Esophagus squamous epithelium (tissue), 5 donors: ENCODE results near the gene ZNF766. TPM values are rescaled to one million over a fixed set of nuclear protein-coding genes. Genes with fewer than 3 reads are reported as not detected.

ENCODE experiments used
- DNase-seq: peaks from one replicate; lab custom pipeline; 2025; lab: John Stamatoyannopoulos, UW
- H3K27ac ChIP-seq, 4 donors: fragments of 200-600 bp; sonication (generic); one replicate each; pipeline ENCODE4 v1.5.1; 2016 to 2019; ENCODE audit warnings: mild to moderate bottlenecking in 1 of 4
- H3K27me3 ChIP-seq, 4 donors: fragments of 200-600 bp; sonication (generic); 1 replicate in 3 of 4; 2 replicates in 1 of 4; pipeline versions ENCODE4 v1.5.1 to v1.6.0; 2017 to 2021; ENCODE audit warnings: antibody characterized with exemption in 1 of 4
- H3K36me3 ChIP-seq, 3 donors: fragments of 200-600 bp; sonication (generic); one replicate each; pipeline ENCODE4 v1.5.1; 2016 to 2019
- H3K4me1 ChIP-seq, 3 donors: fragments of 200-600 bp; sonication (generic); one replicate each; pipeline ENCODE4 v1.5.1; 2017 to 2019
- H3K4me3 ChIP-seq, 4 donors: fragments of 200-600 bp; sonication (generic); 1 replicate in 3 of 4; 2 replicates in 1 of 4; pipeline ENCODE4 v1.5.1; 2016 to 2019; ENCODE audit warnings: mild to moderate bottlenecking in 2 of 4, moderate library complexity in 1 of 4
- H3K9me3 ChIP-seq, 3 donors: fragments of 200-600 bp; sonication (generic); one replicate each; pipeline ENCODE4 v1.5.1; 2016 to 2019
- POLR2A ChIP-seq, 4 donors: fragments of 450-650 bp; IDR thresholded peaks; one replicate each; pipeline ENCODE4 v1.6.1; 2017; ENCODE audit warnings: antibody characterized with exemption in 4 of 4, mild to moderate bottlenecking in 4 of 4, moderate library complexity in 3 of 4
- WGBS, 2 donors: methylation state at CpG; one replicate each; pipeline ENCODE4 v1.1.5; 2018; 5-methylcytosine and 5-hydroxymethylcytosine counted together
- intact Hi-C: fragments of 100-400 bp; cut with DNase I; formaldehyde crosslinking; loops from one replicate; pipeline ENCODE4 v1.15.0; 2022
- total RNA-seq, 4 donors: library from RNA; depleted of rRNA; stranded (reverse); fragments of >200 nt; gene quantifications; one replicate each; pipeline ENCODE4 v1.1.0, GENCODE V29; 2016
- TF ChIP-seq, protein P1 (sequence below), 6 experiments: fragments of 450-650 bp in 4 of 6; fragments of 200-600 bp in 2 of 6; sonication (generic) in 2 of 6; IDR thresholded peaks; one replicate each; pipeline ENCODE4 v1.5.1; 2016 to 2019; ENCODE audit warnings: antibody characterized with exemption in 6 of 6, mild to moderate bottlenecking in 4 of 6, moderate library complexity in 4 of 6
- donor health status: DM: yes; HTN: yes; CAD: no.

ZNF766 gene
- 1 to 10 TPM; 2.5 to 8.4 (median 3.9) TPM for total RNA-seq

DNA sequence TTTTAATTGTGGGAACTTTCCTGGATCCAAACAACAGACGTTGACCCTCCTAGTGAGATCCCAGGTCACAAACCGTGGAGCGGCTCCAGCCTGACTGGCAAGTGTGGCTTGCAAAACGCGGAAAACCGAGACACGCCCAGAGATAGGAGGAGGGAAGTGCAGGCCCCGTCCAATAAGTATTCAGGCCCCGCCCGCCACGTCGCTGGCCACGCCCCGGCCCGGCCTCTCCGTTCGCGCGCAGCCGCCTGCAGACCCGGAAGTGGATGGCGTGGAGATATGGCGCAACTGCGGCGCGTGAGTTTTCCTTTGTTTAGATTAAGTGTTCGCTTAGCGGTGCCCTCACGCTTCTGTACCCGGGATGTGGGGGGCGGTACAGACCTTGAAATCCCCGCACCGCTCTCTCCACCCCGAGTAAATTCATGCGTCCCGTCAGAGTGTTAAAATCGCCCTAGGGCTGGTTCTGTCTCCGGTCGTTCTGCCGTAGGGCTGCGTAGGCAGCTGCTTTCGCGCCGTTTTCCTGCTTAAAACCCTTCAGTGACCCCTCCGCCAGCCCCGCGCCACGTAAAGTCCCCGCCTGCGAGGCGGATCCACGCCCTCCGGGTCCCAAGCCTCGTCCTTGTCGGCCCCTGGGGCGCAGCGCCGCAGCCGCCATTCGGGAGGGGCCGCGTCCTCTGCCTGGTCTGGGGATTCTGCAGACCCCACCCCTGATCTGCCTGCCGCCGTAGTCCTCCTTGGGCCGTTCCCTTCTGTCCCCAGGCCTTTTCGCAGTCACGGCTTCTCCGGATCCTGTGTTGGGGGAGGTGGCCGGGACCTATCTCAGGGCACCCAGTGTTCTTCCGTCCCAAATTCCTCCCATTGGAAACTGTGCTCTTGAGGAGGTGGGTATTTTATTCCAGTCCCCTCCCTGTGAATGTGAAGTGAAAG, at the start of gene ZNF766:
TSS of gene ZNF766 (plus strand) at position 250 of the 924 bp plus-strand sequence. CDS start at position 277, 27 bp downstream.
- Histone ChIP-seq H3K9me3 (peaks cover 0 to 28% (median 0%) of the 10 kb centered on the region in 3 donors), H3K36me3 (peaks cover 0 to 30% (median 0%) of the 10 kb centered on the region in 3 donors), H3K4me3 (peak within 1 kb of the TSS; percentile 93 to 100 (median 98)), H3K4me1 (peaks cover 0 to 21% (median 10%) of the 10 kb centered on the region in 3 donors), H3K27me3 (no peaks in the 10 kb centered on the region), H3K27ac (peak within 1 kb of the TSS; percentile 98 to 100 (median 98))
- TF ChIP-seq, protein P1, sequence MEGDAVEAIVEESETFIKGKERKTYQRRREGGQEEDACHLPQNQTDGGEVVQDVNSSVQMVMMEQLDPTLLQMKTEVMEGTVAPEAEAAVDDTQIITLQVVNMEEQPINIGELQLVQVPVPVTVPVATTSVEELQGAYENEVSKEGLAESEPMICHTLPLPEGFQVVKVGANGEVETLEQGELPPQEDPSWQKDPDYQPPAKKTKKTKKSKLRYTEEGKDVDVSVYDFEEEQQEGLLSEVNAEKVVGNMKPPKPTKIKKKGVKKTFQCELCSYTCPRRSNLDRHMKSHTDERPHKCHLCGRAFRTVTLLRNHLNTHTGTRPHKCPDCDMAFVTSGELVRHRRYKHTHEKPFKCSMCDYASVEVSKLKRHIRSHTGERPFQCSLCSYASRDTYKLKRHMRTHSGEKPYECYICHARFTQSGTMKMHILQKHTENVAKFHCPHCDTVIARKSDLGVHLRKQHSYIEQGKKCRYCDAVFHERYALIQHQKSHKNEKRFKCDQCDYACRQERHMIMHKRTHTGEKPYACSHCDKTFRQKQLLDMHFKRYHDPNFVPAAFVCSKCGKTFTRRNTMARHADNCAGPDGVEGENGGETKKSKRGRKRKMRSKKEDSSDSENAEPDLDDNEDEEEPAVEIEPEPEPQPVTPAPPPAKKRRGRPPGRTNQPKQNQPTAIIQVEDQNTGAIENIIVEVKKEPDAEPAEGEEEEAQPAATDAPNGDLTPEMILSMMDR (IDR thresholded peaks at IDR 0.05) = peak in 2 of 6 experiments; percentile 12 to 19
- peak in 3 of 4 donors; percentile 62 to 89 (median 85) for TF ChIP-seq POLR2A (IDR thresholded peaks at IDR 0.05)
- 0% methylated on average over 12 to 26 of the region's 70 CpGs for WGBS, 2 donors
- peak; percentile 83 for DNase-seq
- intact Hi-C loops = loop anchor here (10.0 kb wide), 1 partner anchor 1475 kb away; no protein-coding TSS in a partner anchor

DNA sequence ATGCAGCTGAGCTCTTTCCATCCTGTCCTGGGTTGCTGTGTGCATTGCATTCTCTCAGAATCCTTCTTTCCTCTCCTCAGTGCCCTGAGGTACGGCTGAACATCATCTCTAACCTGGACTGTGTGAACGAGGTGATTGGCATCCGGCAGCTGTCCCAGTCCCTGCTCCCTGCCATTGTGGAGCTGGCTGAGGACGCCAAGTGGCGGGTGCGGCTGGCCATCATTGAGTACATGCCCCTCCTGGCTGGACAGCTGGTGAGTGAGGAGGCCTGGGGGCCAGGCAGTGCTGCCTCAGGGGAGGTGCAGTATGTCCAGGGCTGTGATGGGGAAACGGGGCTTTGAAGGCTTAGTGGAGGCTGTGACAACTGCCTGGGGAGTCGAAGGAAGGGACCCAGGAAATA, 49.8 kb upstream of the ZNF766 start:
- no peak for DNase-seq
- intact Hi-C loops = no loop called here
- no peaks in the 10 kb centered on the region for H3K27me3 ChIP-seq
- H3K9me3 ChIP-seq = no peaks in the 10 kb centered on the region
- no peak overlapping the region for H3K4me3 ChIP-seq
- H3K36me3 ChIP-seq = peaks cover 59 to 100% (median 90%) of the 10 kb centered on the region in 3 donors
- TF ChIP-seq, protein P1 (IDR thresholded peaks at IDR 0.05) = no peak
- no peak for TF ChIP-seq POLR2A (IDR thresholded peaks at IDR 0.05)
- H3K27ac ChIP-seq = no peak overlapping the region
- peaks cover 0 to 14% (median 0%) of the 10 kb centered on the region in 3 donors for H3K4me1 ChIP-seq
- 92 to 95% methylated on average over 3 to 5 of the region's 8 CpGs for WGBS, 2 donors

DNA sequence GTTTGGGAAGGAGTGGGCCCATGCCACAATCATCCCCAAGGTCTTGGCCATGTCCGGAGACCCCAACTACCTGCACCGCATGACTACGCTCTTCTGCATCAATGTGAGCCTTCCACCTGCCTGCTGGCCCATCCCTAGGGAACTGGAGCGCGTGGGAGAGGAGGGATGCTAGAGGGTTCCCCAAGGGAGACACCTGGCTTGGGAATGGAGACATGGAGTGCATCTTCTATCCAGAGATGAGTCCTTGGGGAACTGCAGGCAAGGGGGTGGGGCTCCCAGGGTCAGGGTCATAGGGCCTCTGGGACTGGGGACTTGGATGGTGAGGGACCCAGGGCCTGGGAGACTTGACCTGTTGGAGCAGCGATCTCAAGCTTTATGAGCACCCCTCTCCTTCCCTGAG, 48.4 kb upstream of the ZNF766 start:
- WGBS, 2 donors = 97 to 100% methylated on average over 4 to 6 of the region's 6 CpGs
- H3K27ac ChIP-seq = no peak overlapping the region
- intact Hi-C loops = no loop called here
- peaks cover 0 to 14% (median 0%) of the 10 kb centered on the region in 3 donors for H3K4me1 ChIP-seq
- H3K4me3 ChIP-seq = no peak overlapping the region
- no peaks in the 10 kb centered on the region for H3K9me3 ChIP-seq
- H3K27me3 ChIP-seq = no peaks in the 10 kb centered on the region
- no peak for DNase-seq
- TF ChIP-seq, protein P1 (IDR thresholded peaks at IDR 0.05) = no peak
- TF ChIP-seq POLR2A (IDR thresholded peaks at IDR 0.05) = no peak
- peaks cover 54 to 100% (median 88%) of the 10 kb centered on the region in 3 donors for H3K36me3 ChIP-seq

DNA sequence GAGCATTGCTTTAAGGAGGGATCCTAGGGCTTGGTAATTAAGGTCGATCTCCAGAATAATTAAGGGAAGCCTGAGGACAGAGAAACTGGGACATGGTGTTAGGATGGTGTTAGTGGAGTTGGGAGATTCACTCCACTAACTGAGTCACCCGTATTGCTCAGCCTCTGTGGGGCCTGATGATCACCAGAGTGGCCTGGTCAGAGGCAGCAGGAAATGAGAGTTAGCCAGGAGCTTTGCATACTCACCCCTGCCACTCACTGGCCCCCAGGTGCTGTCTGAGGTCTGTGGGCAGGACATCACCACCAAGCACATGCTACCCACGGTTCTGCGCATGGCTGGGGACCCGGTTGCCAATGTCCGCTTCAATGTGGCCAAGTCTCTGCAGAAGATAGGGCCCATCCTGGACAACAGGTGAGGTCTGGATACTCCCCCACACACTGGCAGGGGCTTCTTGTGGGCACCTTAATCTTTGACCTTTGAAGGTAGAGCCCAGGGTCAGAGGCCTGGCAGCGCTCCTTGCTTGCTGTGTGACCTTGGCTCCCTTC, 47.5 kb upstream of the ZNF766 start:
- Histone ChIP-seq H3K4me1 (peaks cover 0 to 14% (median 0%) of the 10 kb centered on the region in 3 donors), H3K9me3 (no peaks in the 10 kb centered on the region), H3K36me3 (peaks cover 56 to 100% (median 88%) of the 10 kb centered on the region in 3 donors), H3K27me3 (no peaks in the 10 kb centered on the region), H3K4me3 (no peak overlapping the region), H3K27ac (no peak overlapping the region)
- WGBS, 2 donors = 90 to 92% methylated on average over 5 to 7 of the region's 7 CpGs
- TF ChIP-seq POLR2A (IDR thresholded peaks at IDR 0.05) = no peak
- TF ChIP-seq, protein P1 (IDR thresholded peaks at IDR 0.05) = no peak
- DNase-seq = no peak
- intact Hi-C loops = no loop called here
